ENCODE results near the gene OSBPL10.

Gene OSBPL10

DNA sequence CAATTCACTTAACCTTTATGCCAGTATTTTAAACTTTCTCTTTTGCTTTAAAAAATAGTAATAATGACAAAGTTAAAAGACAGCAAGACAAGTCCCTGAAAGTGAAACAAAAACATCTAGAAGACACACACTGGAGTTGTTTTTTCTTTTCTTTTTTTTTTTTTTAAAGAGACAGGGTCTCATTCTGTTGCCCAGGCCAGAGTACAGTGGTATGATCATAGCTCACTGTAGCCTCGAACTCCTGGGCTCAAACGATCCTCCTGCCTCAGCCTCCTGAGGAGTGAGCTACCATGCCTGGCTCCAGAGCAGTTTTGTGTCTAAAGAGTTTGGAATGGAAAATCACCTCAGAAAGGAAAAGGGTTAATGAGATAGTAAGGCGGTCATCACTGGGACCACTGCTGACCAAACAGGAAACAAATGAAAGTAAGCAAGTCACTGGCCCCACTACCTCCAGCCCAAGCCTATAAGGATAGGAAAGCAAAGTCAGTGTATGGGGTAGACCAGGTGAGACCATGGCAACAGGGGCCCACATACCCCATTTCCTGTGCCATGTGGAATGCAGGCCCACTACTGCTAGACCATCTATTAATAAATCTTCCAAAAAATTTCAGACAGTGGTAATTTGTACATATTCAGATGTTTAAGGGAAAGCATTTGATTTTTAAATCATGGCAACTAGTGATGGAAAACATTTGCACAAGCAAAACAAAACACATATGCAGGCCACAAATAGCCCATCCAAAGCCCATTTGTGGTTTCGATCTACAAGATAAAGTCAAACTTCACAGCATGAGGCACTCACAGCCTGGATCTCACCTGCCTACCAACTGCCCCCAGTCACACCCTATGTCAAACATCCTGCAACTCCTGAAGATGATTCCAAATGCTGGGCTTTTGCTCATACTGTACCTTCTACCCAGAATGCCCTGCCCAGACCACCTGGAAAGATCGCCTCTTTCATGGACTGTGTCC, 62.6 kb downstream of the OSBPL10 start:
- TF ChIP-seq CTCF (IDR thresholded peaks at IDR 0.05; ENCODE audit: low read length, missing control alignments) = no peak
- peak overlapping the region; percentile 10 for H3K4me3 ChIP-seq (replicated peaks; ENCODE audit: low read depth, low read length)
- DNase-seq (ENCODE audit: low read depth) = peak; percentile 32

DNA sequence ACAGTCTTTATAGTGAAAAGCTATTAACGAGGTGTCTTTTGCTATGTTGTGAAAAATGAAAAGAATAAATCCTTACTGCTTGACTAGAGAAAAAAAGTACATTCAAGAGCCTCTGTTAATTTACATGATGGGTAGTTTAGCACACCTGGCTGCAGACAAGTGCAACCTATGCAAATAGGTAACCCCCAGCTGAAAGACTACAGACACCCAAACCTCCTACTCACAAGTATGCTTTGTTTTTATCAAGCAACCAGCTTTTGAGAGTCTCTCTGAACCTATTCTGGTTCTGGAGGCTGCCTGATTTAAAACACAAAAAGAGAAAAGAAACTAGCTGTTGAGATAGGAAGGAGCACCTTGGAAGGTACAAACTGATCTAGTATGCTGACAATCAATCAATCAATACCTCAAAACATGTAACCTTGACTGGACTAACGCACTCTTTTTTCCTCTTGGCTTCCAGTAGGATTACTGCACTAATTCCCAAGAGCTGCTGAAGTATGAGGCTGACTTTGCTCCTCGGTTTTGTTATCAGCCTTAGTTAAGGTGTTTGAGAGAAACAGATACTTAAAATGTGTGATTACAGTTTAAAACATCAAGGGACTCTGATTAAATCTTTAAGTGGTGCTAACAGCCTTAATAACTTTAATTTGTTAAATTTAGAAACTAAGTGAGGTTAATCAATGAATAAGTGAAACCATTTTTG, 63.6 kb downstream of the OSBPL10 start:
- no peak for TF ChIP-seq CTCF (IDR thresholded peaks at IDR 0.05; ENCODE audit: low read length, missing control alignments)
- DNase-seq (ENCODE audit: low read depth) = no peak
- H3K4me3 ChIP-seq (replicated peaks; ENCODE audit: low read depth, low read length) = peak overlapping the region; percentile 10

GRCh38 chr3:31911643-31912042, 69.4 kb downstream of the OSBPL10 start:
- no peak for TF ChIP-seq CTCF (IDR thresholded peaks at IDR 0.05; ENCODE audit: low read length, missing control alignments)
- no peak overlapping the region for H3K4me3 ChIP-seq (replicated peaks; ENCODE audit: low read depth, low read length)
- no peak for DNase-seq (ENCODE audit: low read depth)

DNA sequence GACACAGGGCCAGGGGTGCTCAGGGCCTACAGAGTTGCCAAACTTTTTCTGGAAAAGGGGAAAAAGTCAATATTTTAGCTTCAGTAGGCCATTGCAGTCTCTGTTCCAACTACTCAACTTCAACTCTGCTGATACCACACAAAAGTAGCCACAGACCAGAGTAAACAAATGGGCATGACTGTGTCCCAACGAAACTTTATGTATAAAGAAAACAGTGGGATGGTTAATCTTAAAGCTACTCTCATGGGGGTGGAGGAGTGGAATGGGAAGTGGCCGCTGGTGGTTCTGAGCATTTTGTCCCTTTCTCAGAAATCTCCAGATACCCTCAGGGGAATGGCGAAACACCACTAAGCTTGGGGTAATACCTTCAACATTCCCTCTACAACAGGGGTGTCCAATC, 69.9 kb downstream of the OSBPL10 start:
- no peak for DNase-seq (ENCODE audit: low read depth)
- TF ChIP-seq CTCF (IDR thresholded peaks at IDR 0.05; ENCODE audit: low read length, missing control alignments) = no peak
- H3K4me3 ChIP-seq (replicated peaks; ENCODE audit: low read depth, low read length) = no peak overlapping the region

DNA sequence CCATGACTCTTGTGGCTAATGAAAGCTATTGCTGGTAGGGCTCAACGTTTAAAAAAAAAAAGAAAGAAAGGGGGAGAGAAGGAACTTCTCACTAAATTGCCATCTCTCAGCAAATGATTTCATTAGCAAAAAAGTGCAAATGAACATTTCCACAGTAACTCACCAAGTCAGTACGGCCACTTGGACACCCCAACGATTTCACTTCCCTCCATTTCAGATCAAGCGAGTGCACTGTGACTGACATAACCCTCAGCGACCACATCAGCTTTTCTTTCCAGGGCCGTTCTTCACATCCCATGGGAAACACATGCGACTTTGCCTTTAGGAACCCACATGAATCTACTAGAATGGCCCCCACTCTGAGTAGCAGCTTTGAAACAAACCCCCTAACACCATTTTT, 71.6 kb downstream of the OSBPL10 start:
- no peak overlapping the region for H3K4me3 ChIP-seq (replicated peaks; ENCODE audit: low read depth, low read length)
- no peak for TF ChIP-seq CTCF (IDR thresholded peaks at IDR 0.05; ENCODE audit: low read length, missing control alignments)
- DNase-seq (ENCODE audit: low read depth) = no peak

DNA sequence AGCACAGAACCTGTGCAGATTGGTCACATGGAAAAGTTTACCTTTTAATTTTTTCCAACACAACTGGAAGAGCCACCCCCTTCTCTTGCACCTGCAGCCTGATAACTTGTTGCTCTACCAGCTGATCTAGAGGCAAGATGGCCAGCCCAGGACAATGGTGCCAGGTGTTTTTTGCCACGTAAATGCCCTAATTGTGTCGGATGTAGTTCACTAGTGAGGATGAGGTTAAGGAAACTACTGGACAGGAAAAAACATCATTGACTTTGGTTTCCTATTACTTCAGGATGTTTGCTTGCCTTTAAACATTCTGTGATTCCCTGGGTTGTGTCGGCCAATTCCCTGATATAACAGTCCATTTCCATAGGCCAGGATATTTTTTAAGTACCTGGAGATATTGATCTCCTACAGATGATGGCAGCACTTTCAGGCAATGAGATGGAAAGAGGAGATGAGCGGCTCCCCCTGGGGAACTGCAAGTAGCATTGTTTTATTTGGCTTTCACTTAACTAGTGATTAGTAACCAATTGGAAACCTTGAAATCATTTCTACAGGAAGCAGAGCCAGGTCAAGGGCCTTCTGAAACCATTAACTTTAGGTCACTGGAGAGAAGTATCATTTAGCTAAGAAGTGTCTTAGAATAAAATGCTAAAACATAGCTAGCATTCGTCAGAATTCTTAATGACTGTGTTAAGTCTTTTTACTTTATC, 72.5 kb downstream of the OSBPL10 start:
- DNase-seq (ENCODE audit: low read depth) = no peak
- TF ChIP-seq CTCF (IDR thresholded peaks at IDR 0.05; ENCODE audit: low read length, missing control alignments) = peak; percentile 7
- H3K4me3 ChIP-seq (replicated peaks; ENCODE audit: low read depth, low read length) = no peak overlapping the region
